Suprapubic skin (tissue), 4 donors: Measurements from ENCODE around the gene PIGC. TPM values are rescaled to one million over a fixed set of nuclear protein-coding genes. Genes with fewer than 3 reads are reported as not detected.

Experiments
- DNase-seq, 2 donors: peaks; one replicate each; pipeline ENCODE4 v3.0.0-alpha.2; 2019; ENCODE audit warnings: low spot score in 2 of 2
- H3K27ac ChIP-seq: fragments of 200-600 bp; sonication (generic); one replicate; pipeline ENCODE4 v1.5.1; 2019
- H3K27me3 ChIP-seq: fragments of 200-600 bp; sonication (generic); one replicate; pipeline ENCODE4 v1.5.1; 2019
- H3K36me3 ChIP-seq: fragments of 200-600 bp; sonication (generic); one replicate; pipeline ENCODE4 v1.5.1; 2019
- H3K4me1 ChIP-seq: fragments of 200-600 bp; sonication (generic); one replicate; pipeline ENCODE4 v1.5.1; 2019
- H3K4me3 ChIP-seq: fragments of 200-600 bp; sonication (generic); one replicate; pipeline ENCODE4 v1.5.1; 2019; ENCODE audit warnings: mild to moderate bottlenecking
- H3K9me3 ChIP-seq: fragments of 200-600 bp; sonication (generic); one replicate; pipeline ENCODE4 v1.5.1; 2019
- CTCF ChIP-seq, 2 donors: fragments of 200-600 bp in 1 of 2; fragments of 450-650 bp in 1 of 2; sonication (generic) in 1 of 2; IDR thresholded peaks; one replicate each; pipeline ENCODE4 v1.5.1; 2016 to 2019; ENCODE audit warnings: antibody characterized with exemption in 2 of 2, mild to moderate bottlenecking in 1 of 2, moderate library complexity in 1 of 2
- EP300 ChIP-seq: sonication (generic); formaldehyde crosslinking; IDR thresholded peaks from one replicate; pipeline ENCODE4 v1.6.1; 2017; ENCODE audit warnings: antibody characterized with exemption
- POLR2A ChIP-seq, 2 donors: fragments of 450-650 bp; IDR thresholded peaks; one replicate each; pipeline ENCODE4 v1.6.1; 2017; ENCODE audit warnings: antibody characterized with exemption in 2 of 2, mild to moderate bottlenecking in 2 of 2, moderate library complexity in 2 of 2
- POLR2AphosphoS5 ChIP-seq, 3 donors: sonication (generic); formaldehyde crosslinking; IDR thresholded peaks; one replicate each; pipeline ENCODE4 v1.6.1; 2017; ENCODE audit warnings: antibody characterized with exemption in 3 of 3
- WGBS: methylation state at CpG from one replicate; pipeline ENCODE4 v1.1.5; 2018; 5-methylcytosine and 5-hydroxymethylcytosine counted together
- total RNA-seq, 4 donors: library from RNA; depleted of rRNA; stranded (reverse); fragments of >200 nt; gene quantifications; one replicate each; pipeline ENCODE4 v1.1.0, GENCODE V29; 2016

PIGC gene
- total RNA-seq, 4 donors from 2014 or later, result 16.8 to 51.8 (median 34.1) TPM

- TF ChIP-seq EP300, result no peak
- no peak for TF ChIP-seq CTCF (IDR thresholded peaks at IDR 0.05)
- TF ChIP-seq POLR2A (IDR thresholded peaks at IDR 0.05), result no peak
- no peak for TF ChIP-seq POLR2AphosphoS5 (IDR thresholded peaks at IDR 0.05)
- Histone ChIP-seq H3K27ac (no peak overlapping the region), H3K27me3 (no peaks in the 10 kb centered on the region), H3K4me3 (no peak overlapping the region), H3K9me3 (no peaks in the 10 kb centered on the region), H3K4me1 (peaks cover 17% of the 10 kb centered on the region), H3K36me3 (no peaks in the 10 kb centered on the region)
- 95% methylated on average over 2 of the region's 2 CpGs for WGBS
- no peak for DNase-seq
Measured at GRCh38 chr1:172427191-172427590, 16.7 kb downstream of the PIGC start.

GRCh38 chr1:172425339-172425738, 18.5 kb downstream of the PIGC start:
- 48% methylated on average over 3 of the region's 3 CpGs for WGBS
- TF ChIP-seq POLR2A (IDR thresholded peaks at IDR 0.05), result no peak
- TF ChIP-seq EP300, result no peak
- no peak for DNase-seq

GRCh38 chr1:172423336-172423735, 20.5 kb downstream of the PIGC start:
- Histone ChIP-seq H3K27me3 (no peaks in the 10 kb centered on the region), H3K27ac (no peak overlapping the region), H3K4me3 (no peak overlapping the region), H3K9me3 (no peaks in the 10 kb centered on the region), H3K36me3 (no peaks in the 10 kb centered on the region), H3K4me1 (peaks cover 4% of the 10 kb centered on the region)
- TF ChIP-seq POLR2A (IDR thresholded peaks at IDR 0.05) (no peak), CTCF (IDR thresholded peaks at IDR 0.05) (no peak), POLR2AphosphoS5 (IDR thresholded peaks at IDR 0.05) (no peak), EP300 (no peak)
- no peak for DNase-seq
- WGBS, result 88% methylated on average over 2 of the region's 2 CpGs

More at GRCh38 chr1:172425339-172425738, 18.5 kb downstream of the PIGC start:
- Histone ChIP-seq H3K27ac (no peak overlapping the region), H3K4me1 (peaks cover 7% of the 10 kb centered on the region), H3K27me3 (no peaks in the 10 kb centered on the region), H3K4me3 (no peak overlapping the region), H3K36me3 (no peaks in the 10 kb centered on the region), H3K9me3 (no peaks in the 10 kb centered on the region)

GRCh38 chr1:172421974-172422604, 21.8 kb downstream of the PIGC start:
- Histone ChIP-seq H3K36me3 (no peaks in the 10 kb centered on the region), H3K4me3 (no peak overlapping the region), H3K27ac (no peak overlapping the region), H3K9me3 (no peaks in the 10 kb centered on the region), H3K4me1 (peaks cover 4% of the 10 kb centered on the region), H3K27me3 (no peaks in the 10 kb centered on the region)
- TF ChIP-seq EP300 (no peak), CTCF (IDR thresholded peaks at IDR 0.05) (no peak), POLR2A (IDR thresholded peaks at IDR 0.05) (no peak), POLR2AphosphoS5 (IDR thresholded peaks at IDR 0.05) (no peak)
- no peak for DNase-seq
- WGBS, result 80% methylated on average over 4 of the region's 5 CpGs

GRCh38 chr1:172420385-172420784, 23.5 kb downstream of the PIGC start, which contains the start of gene C1orf105:
Gene C1orf105, plus strand, starts transcription at chr1:172420685. Its CDS starts 201 bp downstream, at chr1:172420886.
- TF ChIP-seq POLR2A (IDR thresholded peaks at IDR 0.05) (no peak), POLR2AphosphoS5 (IDR thresholded peaks at IDR 0.05) (no peak), EP300 (no peak), CTCF (IDR thresholded peaks at IDR 0.05) (no peak)
- no peak within 1 kb of the TSS for H3K4me3 ChIP-seq
- no peaks in the 10 kb centered on the region for H3K9me3 ChIP-seq

More at GRCh38 chr1:172420385-172420784, 23.5 kb downstream of the PIGC start, which contains the start of gene C1orf105:
- no peaks in the 10 kb centered on the region for H3K36me3 ChIP-seq
- WGBS, result 86% methylated on average over 1 of the region's 1 CpG
- H3K4me1 ChIP-seq, result peaks cover 3% of the 10 kb centered on the region
- H3K27me3 ChIP-seq, result no peaks in the 10 kb centered on the region
- DNase-seq, result no peak
- H3K27ac ChIP-seq, result no peak within 1 kb of the TSS
